DOHH2 (cell line): Measurements from ENCODE around the gene NFE2L1.

Experiments used
- EZH2phosphoT487 ChIP-seq: fragments of 200-600 bp; sonication (generic); IDR thresholded peaks from 2 replicates; pipeline ENCODE4 v1.6.1; 2017; ENCODE audit warnings: borderline replicate concordance, mild to moderate bottlenecking, antibody characterized with exemption, low read length, moderate library complexity, mixed read lengths
- TF ChIP-seq, protein P1 (sequence below): fragments of 200-600 bp; sonication (generic); IDR thresholded peaks from one replicate; pipeline ENCODE4 v1.5.1; 2014; ENCODE audit warnings: antibody characterized with exemption, mild to moderate bottlenecking, low read depth, low read length; ENCODE audit not compliant: poor library complexity, severe bottlenecking

DNA sequence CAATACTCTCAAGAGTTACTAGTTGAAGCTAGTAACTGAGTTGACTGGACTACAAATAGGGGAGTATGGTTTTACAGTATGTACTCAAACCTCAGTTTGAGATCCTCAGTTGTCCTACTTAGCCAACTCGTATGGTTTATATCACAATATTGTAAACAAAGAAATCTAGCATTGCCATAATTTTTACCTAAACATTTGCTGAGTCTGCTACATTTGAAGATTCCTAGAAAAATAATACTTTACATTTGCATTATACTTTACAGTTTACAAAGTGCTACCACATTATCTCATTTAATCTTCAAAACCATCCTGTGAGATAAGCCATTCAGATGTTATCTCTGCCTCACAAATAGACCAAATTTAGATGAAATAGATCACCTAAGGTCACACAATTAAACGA is 36.8 kb downstream of the NFE2L1 start:
- TF ChIP-seq, protein P1, sequence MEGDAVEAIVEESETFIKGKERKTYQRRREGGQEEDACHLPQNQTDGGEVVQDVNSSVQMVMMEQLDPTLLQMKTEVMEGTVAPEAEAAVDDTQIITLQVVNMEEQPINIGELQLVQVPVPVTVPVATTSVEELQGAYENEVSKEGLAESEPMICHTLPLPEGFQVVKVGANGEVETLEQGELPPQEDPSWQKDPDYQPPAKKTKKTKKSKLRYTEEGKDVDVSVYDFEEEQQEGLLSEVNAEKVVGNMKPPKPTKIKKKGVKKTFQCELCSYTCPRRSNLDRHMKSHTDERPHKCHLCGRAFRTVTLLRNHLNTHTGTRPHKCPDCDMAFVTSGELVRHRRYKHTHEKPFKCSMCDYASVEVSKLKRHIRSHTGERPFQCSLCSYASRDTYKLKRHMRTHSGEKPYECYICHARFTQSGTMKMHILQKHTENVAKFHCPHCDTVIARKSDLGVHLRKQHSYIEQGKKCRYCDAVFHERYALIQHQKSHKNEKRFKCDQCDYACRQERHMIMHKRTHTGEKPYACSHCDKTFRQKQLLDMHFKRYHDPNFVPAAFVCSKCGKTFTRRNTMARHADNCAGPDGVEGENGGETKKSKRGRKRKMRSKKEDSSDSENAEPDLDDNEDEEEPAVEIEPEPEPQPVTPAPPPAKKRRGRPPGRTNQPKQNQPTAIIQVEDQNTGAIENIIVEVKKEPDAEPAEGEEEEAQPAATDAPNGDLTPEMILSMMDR: no peak
- TF ChIP-seq EZH2phosphoT487: no peak
